GM19324 (cell line): ENCODE data around the gene LSM7.
"Not testable (repeated sequence)": the region's sequence is repeated elsewhere in the genome, so short reads cannot be mapped to it uniquely, and the experiment has no call there.

Source experiments
- ATAC-seq: cut with Tn5 transposase; IDR thresholded peaks from one replicate; pipeline ENCODE4 v1.9.1; 2021; ENCODE audit warnings: mild to moderate bottlenecking, moderate library complexity; ENCODE audit not compliant: unreplicated experiment, low FRiP score

LSM7 gene

GRCh38 chr19:2355168-2356035, 27.0 kb upstream of the LSM7 start:
- ATAC-seq, result no peak

- ATAC-seq, result no peak
These were observed 26.3 kb upstream of the LSM7 start for GRCh38 chr19:2354670-2355069.

- ATAC-seq, result no peak
These were observed 25.7 kb upstream of the LSM7 start for GRCh38 chr19:2353887-2354592.

GRCh38 chr19:2353159-2353886, 24.9 kb upstream of the LSM7 start:
- ATAC-seq, result no peak

GRCh38 chr19:2352121-2352520, 23.7 kb upstream of the LSM7 start:
- no peak for ATAC-seq

GRCh38 chr19:2351591-2351990, 23.2 kb upstream of the LSM7 start:
- no peak for ATAC-seq

GRCh38 chr19:2350656-2351055, 22.3 kb upstream of the LSM7 start:
- ATAC-seq, result no peak

- not testable (repeated sequence) for ATAC-seq
These were observed 21.4 kb upstream of the LSM7 start for GRCh38 chr19:2349818-2350217.

GRCh38 chr19:2345794-2346663, 17.6 kb upstream of the LSM7 start:
- ATAC-seq, result no peak

GRCh38 chr19:2345076-2345475, 16.7 kb upstream of the LSM7 start:
- ATAC-seq, result no peak

GRCh38 chr19:2344381-2344870, 16.0 kb upstream of the LSM7 start:
- no peak for ATAC-seq

- no peak for ATAC-seq
These were observed 15.1 kb upstream of the LSM7 start for GRCh38 chr19:2343289-2343982.

- no peak for ATAC-seq
These were observed 14.4 kb upstream of the LSM7 start for GRCh38 chr19:2342656-2343288.

GRCh38 chr19:2341982-2342381, 13.6 kb upstream of the LSM7 start:
- no peak for ATAC-seq

- no peak for ATAC-seq
These were observed 12.9 kb upstream of the LSM7 start for GRCh38 chr19:2341244-2341751.

GRCh38 chr19:2340496-2341243, 12.3 kb upstream of the LSM7 start:
- no peak for ATAC-seq

GRCh38 chr19:2339644-2340310, 11.4 kb upstream of the LSM7 start:
- ATAC-seq, result no peak
